Left hindlimb (tissue), 1 donor: ENCODE measurements around the gene TPM3.
"Not testable (repeated sequence)": the region's sequence is repeated elsewhere in the genome, so short reads cannot be mapped to it uniquely, and the experiment has no call there.

ENCODE experiments used
- DNase-seq: peaks from one replicate; pipeline ENCODE4 v3.0.0-alpha.2; 2018

Gene TPM3

DNA sequence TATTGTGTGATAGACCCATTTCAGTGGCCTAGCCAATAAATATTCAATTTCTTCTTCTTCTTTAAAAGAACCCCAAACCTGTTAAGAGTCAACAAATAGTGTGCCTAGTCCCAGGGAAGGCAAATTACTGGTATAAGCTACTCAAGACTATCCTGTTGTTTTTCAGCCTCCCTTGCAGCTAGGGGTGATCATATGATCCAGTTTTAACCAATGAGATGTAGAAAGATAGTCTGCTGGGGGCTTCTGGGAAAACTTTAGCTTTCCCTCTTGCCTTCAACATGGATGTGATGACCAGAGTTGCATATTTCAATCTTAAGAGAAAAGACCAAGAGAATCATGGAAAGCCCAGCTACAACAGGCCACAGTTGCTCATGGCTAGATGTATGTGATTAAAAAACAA, 32.3 kb downstream of the TPM3 start:
- DNase-seq: no peak

DNA sequence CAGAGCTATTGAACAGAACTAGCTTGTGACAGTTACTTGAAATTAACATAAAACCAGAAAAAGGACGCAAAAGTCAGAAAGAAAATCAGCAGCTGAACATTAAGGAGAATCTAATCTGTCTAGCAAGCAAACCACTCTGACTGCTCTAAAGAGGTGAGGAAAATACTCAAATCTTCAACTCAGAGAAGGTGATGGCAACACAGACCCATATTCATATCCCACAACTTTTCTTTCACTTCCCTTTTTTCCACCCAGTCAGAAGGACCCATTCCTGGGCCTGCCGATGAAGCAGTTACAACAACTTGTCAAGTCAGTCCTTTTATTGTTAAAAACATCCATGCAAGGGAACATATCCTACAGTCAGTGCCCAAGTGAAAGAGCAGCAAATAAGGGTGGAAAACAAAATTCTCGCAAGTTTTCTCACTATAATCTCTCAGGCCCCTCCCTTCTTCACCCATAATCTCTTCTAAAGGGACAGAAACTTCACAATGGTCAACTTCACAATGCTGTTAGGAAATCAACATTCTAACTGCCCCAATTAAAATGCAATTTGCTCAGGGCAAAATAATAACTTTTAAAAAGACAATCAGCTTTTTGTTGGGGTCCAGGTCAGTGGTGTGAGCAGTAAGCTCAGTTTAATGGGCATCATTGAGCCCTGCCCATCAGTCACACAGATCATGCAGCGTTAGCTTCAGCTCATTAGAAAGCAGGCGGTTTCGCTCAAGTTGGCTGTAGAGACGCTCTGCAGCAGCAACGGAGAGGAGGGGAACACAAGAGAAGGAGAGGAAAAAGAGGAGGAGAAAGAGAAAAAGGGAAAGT, 33.4 kb downstream of the TPM3 start:
- no peak for DNase-seq

DNA sequence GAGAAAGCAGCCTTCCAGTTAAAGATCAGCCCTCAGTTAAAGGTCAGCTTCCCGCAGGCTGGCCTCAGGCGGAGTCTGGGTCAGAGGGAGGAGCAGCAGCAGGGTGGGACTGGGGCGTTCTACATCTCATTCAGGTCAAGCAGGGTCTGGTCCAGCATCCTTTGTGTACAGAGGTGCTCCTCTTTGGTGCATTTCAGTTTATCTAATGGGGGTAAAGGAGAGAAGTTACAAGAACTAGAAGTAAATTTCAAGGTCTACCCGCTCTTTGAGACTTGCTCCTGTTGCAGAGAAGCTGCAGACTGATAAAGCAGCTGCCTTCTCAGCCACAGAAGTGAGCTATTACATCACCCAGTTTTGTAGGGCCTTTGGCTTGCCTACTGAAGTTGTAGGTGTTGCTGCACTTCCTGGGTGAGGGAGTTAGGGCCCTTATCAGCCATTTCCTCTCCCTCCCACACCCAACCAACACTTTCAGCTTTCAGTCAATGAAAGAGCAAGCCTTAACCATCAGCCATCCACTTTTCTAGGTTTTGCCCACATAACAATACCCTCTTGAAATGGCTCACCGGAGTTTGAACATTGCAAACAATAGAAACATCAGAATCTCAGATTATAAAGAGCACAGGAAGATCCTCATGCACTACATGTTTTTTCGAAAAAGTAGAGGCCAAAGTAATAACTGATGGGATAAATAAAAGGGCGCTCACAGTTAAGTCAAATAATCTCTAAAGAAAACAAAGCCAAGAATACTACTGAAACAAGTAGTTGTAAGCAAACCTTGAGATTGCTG, 34.2 kb downstream of the TPM3 start:
- DNase-seq: no peak

DNA sequence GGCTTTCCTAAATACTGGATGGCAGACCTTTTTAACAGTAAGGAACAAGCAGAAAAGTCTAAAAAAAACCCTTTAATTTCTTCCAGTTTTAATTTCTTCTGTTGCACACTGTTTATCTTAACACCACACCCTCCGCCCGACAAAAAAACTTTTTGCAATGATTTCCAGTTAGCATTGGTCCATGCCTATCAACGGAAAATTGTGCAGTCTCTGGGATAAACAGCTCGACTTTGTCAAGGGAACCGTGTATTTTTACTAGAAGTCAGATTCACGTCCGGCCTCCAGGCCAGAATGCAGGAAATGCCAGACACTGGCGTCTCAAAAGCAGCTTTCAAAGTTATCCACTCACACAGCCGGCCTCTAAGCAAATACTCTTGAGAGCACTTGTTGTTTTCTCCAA, 36.6 kb downstream of the TPM3 start:
- peak; percentile 44 for DNase-seq

DNA sequence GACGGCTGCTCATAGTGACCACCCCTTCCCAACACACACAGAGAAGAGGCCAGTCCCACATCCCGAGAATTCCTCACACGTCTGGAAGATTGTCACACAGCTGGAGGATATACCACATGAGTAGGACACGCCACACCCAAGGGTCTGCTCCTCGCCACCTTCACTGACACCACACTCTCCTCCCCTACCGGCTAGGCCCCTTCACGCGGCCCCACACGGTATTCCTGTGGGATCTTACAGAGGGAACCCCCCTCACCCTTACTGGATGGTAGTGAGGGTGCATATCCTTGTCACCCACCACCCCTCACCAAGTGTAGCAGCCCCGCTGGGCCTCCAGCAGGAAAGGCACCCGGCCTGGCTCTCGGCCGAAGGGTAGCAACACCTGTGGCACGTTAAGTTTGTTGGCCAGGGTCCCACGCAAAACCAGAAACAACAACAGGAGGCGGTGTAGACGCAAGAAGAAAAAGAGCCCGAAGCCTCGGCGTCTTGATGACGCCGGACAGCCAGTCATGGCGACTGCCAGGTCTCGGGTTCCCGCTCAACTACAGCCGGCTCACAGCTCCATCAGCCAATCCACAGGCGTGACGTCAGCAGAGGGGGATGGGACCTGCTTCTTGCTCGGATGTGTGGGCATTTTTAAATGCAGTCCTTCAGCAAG, 37.2 kb downstream of the TPM3 start, which contains the start of gene NUP210L:
NUP210L (minus strand) TSS at position 540 of the 658 bp plus-strand sequence.
- peak; percentile 73 for DNase-seq

DNA sequence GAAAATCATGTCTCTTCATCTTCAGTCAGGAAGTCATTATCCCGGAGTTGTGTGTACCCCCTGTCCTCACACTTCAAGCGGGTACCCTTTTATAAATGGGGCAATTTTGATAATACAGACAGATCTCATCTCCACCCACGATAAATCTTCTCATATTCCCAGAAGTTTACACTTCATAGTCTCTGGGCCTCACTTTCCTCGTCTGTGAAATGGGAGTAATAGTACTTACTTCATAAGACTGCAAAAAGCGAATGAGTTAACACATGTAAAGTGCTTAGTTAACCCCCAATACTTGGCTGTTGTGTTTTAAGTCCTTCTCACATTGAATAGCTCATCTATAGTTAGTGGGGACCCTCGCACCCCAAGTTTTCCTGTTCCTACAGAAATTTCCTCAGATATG, 37.8 kb downstream of the TPM3 start:
- DNase-seq: no peak

DNA sequence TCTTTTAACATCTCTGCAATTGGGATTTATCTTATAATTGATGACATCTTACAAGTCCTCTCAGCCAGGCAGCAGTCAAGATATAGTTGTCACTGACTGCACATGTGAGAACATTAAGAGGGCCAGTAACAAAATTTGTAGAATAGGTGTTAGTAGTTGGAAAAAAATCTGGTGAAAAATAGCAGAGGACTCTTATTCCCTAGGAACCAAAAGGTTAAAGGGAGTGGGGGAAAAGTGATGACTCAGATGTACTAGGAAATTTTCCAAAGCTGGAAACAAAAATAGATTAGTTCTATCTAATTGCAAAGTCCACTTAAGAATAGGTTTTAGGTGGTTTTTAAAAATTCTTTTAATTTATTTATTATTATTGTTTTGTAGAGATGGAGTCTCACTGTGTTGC, 40.6 kb downstream of the TPM3 start:
- no peak for DNase-seq

GRCh38 chr1:154148807-154149206, 43.1 kb downstream of the TPM3 start:
- no peak for DNase-seq

DNA sequence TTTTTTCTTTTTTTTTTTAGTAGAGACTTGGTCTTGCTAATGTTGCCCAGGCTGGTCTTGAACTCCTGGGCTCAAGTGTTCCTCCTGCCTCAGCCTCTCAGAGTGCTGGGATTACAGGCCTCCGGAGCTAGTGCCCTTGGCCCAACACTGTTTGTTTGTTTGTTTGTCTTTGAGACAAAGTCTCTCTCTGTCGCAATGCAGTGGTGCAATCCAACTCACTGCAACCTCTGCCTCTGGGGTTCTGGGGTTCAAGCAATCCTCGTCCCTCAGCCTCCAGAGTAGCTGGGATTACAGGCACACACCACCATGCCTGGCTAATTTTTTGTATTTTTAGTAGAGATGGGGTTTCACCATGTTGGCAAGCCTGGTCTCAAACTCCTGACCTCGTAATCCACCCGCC, 44.4 kb downstream of the TPM3 start:
- not testable (repeated sequence) for DNase-seq

- no peak for DNase-seq
These were observed 45.9 kb downstream of the TPM3 start for GRCh38 chr1:154145986-154146385.

DNA sequence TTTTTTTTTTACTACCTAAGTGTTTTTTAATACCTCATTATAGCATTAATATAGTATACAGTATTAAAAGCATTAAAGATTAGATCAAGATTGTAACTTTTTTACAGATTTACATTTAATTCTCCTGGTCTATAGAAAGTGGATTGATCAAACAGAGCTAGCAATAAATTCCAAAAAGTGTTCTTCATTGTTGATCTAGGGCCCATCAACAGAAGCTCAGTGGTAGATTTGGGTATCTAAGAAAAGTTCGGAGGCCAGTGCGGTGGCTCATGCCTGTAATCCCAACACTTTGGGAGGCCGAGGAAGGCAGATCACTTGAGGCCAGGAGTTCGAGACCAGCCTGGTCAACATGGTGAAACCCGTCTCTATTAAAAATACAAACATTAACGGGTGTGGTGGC, 49.5 kb downstream of the TPM3 start:
- DNase-seq: no peak

DNA sequence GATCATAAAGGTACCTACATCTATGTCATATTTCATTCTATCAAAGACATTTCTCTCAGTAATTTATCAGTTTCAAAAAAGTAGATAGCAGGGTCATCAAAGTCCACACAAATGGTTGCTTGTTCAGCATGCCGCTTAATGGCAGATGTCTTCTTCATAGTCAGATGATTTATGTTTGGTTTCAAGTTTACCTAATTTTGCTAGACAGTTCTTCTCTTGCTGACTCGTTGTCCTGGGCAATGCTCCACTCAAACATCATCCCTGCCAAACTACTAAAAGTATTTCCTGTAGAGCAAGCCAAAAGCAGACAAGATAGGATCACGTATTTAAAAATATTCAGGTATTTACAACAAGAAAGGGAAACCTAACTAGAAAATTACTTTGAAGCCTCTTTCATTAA, 50.7 kb downstream of the TPM3 start:
- DNase-seq: no peak

DNA sequence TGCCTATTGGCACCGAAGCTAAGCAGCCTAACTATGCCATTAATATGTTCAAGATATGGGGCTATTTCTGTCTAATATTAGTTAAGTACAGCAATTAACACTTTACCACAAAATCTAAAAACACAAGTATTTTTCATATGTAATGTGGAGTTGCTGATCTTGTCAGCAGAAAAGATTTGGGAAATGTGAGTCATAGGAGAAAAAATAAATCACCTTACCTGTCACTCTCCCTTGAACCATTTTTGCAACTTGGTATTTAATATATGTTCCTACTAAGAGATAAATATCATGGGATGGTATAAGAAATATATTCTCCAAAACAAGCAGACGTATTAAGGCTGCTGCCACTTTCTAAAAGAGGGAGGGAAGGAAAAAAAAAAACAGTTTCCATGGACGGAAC, 54.0 kb downstream of the TPM3 start:
- no peak for DNase-seq

DNA sequence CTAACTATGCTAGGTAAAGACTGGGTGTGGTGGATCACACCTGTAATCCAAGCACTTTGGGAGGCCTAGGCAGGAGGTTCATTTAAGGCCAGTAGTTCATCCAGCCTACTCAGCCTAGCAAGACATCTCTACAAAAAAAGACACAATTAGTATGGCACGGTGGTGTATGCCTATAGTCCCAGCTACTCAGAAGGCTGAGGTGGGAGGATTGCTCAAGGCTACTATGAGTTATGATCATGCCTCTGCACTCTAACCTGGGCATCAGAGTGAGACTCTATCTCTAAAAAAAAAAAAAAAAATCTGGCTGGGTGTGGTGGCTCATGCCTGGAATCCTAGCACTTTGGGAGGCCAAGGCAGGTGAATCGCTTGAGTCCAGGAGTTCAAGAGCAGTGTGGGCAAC, 58.6 kb downstream of the TPM3 start:
- no peak for DNase-seq

GRCh38 chr1:154129391-154129970, 62.4 kb downstream of the TPM3 start:
- DNase-seq: no peak

DNA sequence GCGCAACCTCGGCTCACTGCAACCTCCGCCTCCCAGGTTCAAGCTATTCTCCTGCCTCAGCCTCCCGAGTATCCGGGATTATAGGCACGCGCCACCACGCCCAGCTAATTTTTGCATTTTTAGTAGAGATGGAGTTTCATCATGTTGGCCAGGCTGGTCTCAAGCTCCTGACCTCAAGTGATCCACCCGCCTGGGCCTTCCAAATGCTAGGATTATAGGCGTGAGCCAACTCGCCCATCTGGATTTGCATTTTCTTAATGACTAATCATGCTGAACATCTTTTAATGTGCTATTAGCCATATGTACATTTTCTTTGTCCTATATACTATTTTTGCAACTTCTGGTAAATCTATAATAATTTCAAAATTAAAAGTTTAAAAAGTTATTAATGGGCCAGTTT, 68.7 kb downstream of the TPM3 start:
- DNase-seq: not testable (repeated sequence)

DNA sequence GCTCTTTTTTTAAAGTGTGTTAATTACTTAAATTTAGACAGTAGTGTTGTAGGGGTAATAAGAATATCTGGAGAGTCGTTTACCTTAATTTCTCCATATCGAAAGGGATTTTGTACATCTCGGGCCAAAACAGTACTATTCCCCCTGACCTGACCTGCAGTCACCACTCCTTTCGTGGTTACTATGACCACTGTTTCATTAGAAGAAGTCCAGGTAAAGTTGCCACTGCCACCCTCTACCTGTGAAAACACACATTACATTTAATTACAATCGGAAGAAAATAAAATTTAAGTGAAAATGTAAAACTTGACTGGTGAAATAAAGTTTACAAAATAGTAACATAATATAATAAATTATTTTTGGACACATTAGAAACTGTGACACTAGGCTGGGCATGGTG, 74.3 kb downstream of the TPM3 start:
- no peak for DNase-seq

- no peak for DNase-seq
These were observed 76.7 kb downstream of the TPM3 start for GRCh38 chr1:154115180-154115579.
